Muscle of back (tissue), 10 donors: Measurements from ENCODE around the gene CCDC39. TPM values are rescaled to one million over a fixed set of nuclear protein-coding genes. Genes with fewer than 3 reads are reported as not detected.

ENCODE experiments used
- polyA plus RNA-seq, 10 donors: library from polyadenylated mRNA; unstranded; fragments of 120-200 nt; gene quantifications; one replicate each; pipeline ENCODE4 v1.2.1, GENCODE V29; 2013; ENCODE audit not compliant: insufficient read length in 10 of 10

CCDC39 gene
- polyA plus RNA-seq, 10 donors, result 1.2 to 4.2 (median 2.4) TPM

Other genes starting within 250 kb of the CCDC39 start
- 10 to 100 TPM; 29.3 to 65.6 (median 44.0) TPM for gene TTC14, start 77.3 kb downstream of the CCDC39 start, polyA plus RNA-seq
- gene FXR1, start 233.2 kb upstream of the CCDC39 start, polyA plus RNA-seq, result 100 to 1,000 TPM; 386 to 644 (median 501) TPM